SH-SY5Y (cell line): ENCODE results near the gene MAVS.

ENCODE experiments used
- GATA2 ChIP-seq: IDR thresholded peaks from 2 replicates; pipeline ENCODE4 v1.6.1; 2011; ENCODE audit warnings: mild to moderate bottlenecking, low read depth, low read length
- GATA3 ChIP-seq: IDR thresholded peaks from 2 replicates; pipeline ENCODE4 v1.6.1; 2011; ENCODE audit warnings: low read depth, mild to moderate bottlenecking, low read length, moderate library complexity

MAVS gene

GRCh38 chr20:3861191-3861590 lies 14.6 kb downstream of the MAVS start:
- no peak for TF ChIP-seq GATA2
- TF ChIP-seq GATA3, result no peak

DNA sequence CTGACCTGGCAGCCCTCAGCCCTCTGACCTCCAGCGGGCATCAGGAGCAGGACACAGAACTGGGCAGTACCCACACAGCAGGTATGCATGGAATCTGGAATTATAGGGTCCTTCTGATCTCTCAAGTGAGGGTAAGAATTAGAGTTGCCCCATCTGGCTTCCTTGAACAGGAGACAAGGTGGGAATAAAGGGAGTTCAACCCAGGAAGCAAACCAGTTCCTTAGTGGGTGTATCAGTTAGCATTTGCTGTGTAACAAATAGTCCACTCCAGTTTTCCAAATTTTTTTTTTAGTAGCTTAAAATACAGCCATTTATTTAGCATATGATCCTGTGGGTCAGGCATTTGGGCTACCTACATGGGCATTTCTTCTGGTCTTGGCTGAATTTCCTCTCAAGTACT lies 15.7 kb downstream of the MAVS start:
- TF ChIP-seq GATA3, result no peak
- no peak for TF ChIP-seq GATA2

DNA sequence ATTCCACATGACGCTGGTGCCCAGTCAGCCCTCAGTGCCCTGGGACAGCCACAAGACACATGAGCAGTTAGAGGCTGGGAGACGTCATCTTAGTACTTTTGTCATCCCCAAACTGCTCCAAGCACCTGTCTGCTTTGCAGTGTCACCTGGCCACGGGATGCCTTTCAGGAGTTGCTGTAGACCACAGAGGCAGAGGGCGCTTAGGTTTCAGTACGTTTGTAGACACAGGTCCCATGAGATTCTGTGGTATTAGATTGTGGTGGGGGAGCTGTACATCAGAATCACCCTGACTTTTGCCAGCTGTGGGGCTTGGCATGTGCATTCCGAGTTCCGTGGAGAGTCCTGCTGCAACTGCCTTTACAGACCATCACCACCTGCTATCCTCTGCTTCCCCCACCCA lies 16.7 kb downstream of the MAVS start:
- TF ChIP-seq GATA2 (no peak), GATA3 (no peak)

GRCh38 chr20:3864518-3864917 lies 17.9 kb downstream of the MAVS start:
- no peak for TF ChIP-seq GATA2
- no peak for TF ChIP-seq GATA3

DNA sequence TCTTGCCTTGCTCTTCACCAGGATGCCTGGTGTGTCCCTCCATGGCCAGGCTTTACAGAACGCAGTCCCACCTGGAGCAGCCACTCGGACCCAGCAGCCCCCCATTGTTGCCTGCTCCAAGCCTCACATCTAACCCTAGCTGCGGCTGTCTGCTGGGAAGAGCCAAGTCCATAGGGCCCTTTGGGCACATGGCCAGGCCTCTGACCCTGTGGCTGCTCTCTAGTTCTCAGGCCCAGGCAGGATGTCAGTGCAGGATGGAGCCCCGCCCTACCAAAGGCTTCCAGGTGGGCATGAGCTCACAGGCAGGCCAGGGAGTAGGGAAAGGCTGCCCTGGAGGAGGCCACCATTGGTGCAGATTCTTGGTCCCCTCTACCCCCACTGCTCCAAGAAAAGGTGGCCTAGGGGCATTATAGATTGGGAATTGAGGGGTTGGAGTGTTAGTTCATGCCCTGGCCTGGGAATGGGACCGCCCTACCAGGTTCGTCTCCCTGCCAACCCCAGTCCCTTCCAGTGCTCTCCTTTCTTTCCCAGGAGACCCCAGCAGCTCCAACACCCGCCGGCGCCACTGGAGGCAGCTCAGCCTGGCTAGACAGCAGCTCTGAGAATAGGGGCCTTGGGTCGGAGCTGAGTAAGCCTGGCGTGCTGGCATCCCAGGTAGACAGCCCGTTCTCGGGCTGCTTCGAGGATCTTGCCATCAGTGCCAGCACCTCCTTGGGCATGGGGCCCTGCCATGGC lies 18.7 kb downstream of the MAVS start:
- TF ChIP-seq GATA2 (no peak), GATA3 (no peak)

DNA sequence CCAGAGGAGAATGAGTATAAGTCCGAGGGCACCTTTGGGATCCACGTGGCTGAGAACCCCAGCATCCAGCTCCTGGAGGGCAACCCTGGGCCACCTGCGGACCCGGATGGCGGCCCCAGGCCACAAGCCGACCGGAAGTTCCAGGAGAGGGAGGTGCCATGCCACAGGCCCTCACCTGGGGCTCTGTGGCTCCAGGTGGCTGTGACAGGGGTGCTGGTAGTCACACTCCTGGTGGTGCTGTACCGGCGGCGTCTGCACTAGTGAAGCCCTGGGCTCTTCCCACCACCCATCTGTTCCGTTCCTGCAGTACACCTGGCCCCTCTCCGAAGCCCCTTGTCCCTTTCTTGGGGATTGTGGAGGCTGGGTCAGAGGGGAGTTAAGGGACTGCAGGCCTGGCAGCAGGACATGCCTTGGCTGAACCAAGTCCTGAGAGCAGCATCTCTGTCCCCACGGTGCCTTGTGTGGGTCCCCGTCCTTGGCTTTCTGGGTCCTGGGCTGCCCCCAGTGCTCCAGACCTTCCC lies 19.3 kb downstream of the MAVS start:
- TF ChIP-seq GATA3, result no peak
- TF ChIP-seq GATA2, result no peak

GRCh38 chr20:3866464-3866863 lies 19.8 kb downstream of the MAVS start:
- no peak for TF ChIP-seq GATA2

- no peak for TF ChIP-seq GATA3
- no peak for TF ChIP-seq GATA2
Observed at GRCh38 chr20:3867802-3868201, 21.2 kb downstream of the MAVS start.

DNA sequence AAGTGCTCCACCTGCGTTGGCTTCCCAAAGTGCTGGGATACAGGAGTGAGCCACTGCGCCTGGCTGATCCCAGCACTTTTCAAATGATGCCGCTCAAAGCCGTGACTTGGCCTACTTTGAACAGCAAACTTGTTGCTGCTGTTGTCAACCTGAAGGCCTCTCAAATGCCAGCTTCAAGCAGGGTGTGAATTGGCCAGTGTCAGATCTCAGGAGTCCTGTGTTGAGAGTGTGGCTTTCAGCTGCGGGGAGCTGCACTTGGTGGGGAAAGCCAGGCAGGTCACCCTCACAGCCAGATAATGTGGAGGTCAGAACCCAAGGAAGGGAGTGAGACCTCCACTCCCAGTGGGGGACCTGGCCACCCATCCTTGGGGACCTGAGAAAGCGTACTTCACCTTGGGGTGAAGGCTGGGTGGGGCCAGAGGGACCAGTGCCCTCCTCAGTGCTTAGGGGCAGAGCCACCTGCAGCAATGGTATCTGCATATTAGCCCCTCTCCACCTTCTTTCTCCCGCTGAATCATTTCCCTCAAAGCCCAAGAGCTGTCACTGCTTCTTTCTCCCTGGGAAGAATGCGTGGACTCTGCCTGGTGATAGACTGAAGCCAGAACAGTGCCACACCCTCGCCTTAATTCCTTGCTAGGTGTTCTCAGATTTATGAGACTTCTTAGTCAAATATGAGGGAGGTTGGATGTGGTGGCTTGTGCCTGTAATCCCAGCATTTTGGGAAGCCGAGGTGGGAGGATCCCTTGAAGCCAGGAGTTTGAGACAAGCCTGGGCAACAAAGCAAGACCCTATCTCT lies 23.4 kb downstream of the MAVS start:
- TF ChIP-seq GATA2, result no peak
- TF ChIP-seq GATA3, result no peak

DNA sequence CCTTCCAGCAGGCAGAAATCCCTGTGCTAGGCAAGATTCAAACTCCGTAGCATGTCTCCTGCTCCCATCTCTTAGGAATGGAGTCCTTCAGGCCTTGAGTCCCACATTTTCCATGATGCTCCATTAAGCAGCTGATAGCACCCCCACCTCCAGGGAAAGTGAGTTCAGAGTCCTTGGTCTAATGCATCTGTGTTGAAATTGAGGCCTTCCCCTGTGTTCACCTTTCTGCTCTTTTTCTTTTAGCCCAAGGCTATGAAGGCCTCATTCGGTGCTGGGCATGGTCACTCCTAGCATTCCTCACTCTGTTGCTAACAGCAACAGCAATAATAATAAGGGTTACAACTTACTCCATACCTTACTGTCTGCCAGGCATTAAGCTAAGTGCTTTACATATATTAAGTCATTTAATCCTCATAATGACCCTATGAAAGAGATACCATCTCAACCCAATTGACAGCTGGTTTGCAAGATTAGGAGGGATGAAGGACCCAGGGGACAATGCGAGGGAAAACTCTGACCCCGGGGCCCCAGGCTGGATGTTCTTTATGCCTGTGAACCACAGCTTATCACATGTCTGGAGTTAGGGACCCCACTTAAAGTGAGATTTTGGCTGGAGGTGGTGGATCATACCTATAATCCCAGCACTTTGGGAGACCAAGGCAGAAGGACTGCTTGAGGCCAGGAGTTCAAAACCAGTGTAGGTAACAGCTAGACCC lies 25.1 kb downstream of the MAVS start:
- TF ChIP-seq GATA3 (no peak), GATA2 (no peak)

- TF ChIP-seq GATA3, result no peak
- no peak for TF ChIP-seq GATA2
Observed at GRCh38 chr20:3873507-3873906, 26.9 kb downstream of the MAVS start.

GRCh38 chr20:3874194-3874844 lies 27.7 kb downstream of the MAVS start:
- TF ChIP-seq GATA2, result no peak
- TF ChIP-seq GATA3, result no peak

- no peak for TF ChIP-seq GATA2
- TF ChIP-seq GATA3, result no peak
Observed at GRCh38 chr20:3875378-3875974, 28.8 kb downstream of the MAVS start.

DNA sequence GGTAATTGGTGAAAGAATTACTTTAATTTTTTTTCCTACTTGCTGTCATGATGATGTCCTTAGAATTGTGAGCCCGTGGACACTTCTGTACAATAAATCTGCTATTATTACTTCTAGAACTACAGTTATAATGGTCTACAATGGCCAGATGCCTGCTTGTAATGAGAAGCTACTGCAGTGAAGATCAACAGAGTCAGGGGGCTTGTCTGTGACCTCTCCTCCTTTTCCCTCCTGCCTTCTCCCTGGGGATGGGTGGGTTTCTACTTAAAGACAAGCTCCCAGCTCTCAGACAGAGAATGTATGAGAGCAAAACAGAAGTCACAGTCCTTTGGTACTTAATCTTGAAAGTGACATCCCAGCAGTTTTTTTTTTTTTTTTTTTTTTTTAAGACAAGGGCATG lies 29.4 kb downstream of the MAVS start:
- no peak for TF ChIP-seq GATA2
- TF ChIP-seq GATA3, result no peak

- TF ChIP-seq GATA2, result no peak
- TF ChIP-seq GATA3, result no peak
Observed at GRCh38 chr20:3876676-3877075, 30.0 kb downstream of the MAVS start.
